GM19468 (cell line): ENCODE results near the gene TTLL8.

Experiments used
- ATAC-seq: cut with Tn5 transposase; IDR thresholded peaks from one replicate; pipeline ENCODE4 v1.9.1; 2021; ENCODE audit warnings: mild to moderate bottlenecking, moderate library complexity, moderate number of reproducible peaks; ENCODE audit not compliant: unreplicated experiment; ENCODE audit errors: extremely low read depth

The TTLL8 gene

DNA sequence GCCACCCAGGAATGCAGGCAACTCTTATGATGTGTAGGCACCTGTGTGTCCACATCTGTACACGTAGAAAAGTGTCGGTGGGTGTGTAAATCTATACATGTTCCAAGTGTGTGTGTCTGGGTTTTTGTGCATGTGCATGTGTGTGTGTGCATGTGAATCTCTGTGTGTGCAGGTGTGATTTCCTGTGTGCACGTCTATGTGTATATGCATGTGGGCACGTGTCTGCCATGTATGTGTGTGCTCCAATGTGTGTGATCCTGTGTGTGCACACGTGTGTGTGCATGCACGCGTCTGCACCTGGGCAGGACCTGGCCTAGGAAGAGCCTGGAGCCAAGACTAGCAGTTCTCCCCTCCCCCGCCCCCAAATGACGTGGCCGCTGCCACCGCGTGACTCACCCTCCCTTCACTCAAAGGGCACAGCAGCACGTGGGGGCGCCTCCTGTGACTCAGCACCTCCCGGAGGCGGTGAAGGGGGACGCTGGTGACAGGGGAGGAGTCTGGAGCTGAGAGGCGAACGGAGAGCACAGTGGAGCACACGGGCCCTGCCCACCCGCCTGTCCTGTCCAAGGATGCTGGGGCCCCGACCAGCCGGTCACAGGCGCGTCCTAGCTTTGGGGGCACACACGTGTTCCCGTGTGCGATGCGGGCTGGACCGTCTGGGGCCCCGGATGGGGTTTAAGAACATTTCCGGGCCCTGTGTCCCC, 87.4 kb downstream of the TTLL8 start:
- ATAC-seq, result no peak

DNA sequence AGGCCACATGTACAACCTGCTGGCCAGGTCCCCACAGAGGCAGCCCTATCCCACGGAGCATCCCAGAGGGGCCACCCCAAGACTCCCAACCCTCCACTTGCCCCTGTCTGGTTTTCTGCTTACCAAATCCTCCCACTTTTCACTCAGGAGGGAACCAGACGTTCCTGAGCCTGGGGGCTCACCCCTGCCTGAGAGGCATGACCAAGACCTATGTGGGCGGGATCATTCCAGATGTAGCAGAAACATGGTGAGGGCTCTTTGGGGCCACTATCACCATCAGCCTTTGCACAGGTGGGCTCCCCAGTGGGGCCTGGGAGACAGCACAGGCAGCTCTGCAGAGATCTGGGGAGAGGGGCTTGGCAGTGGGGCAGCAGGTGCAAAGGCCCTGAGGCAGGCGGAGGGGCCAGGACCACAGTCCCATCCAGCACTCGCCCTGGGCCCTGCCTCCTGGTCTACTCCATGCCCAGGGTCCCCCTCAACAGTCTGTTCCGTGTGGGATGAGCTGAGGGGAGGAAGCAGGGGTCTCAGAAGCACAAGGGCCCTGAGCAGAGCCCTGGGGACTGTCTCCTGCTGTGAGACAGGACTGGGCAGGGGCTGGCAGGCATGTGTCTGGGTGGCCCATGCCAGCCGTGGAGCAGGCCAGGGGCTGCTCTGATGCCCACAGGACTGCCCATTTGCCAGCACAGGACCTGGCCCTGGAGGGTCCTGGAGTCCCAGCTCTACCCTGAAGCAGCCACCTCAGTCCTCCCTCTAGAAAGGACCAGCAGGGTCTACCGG, 88.2 kb downstream of the TTLL8 start:
- ATAC-seq, result no peak

DNA sequence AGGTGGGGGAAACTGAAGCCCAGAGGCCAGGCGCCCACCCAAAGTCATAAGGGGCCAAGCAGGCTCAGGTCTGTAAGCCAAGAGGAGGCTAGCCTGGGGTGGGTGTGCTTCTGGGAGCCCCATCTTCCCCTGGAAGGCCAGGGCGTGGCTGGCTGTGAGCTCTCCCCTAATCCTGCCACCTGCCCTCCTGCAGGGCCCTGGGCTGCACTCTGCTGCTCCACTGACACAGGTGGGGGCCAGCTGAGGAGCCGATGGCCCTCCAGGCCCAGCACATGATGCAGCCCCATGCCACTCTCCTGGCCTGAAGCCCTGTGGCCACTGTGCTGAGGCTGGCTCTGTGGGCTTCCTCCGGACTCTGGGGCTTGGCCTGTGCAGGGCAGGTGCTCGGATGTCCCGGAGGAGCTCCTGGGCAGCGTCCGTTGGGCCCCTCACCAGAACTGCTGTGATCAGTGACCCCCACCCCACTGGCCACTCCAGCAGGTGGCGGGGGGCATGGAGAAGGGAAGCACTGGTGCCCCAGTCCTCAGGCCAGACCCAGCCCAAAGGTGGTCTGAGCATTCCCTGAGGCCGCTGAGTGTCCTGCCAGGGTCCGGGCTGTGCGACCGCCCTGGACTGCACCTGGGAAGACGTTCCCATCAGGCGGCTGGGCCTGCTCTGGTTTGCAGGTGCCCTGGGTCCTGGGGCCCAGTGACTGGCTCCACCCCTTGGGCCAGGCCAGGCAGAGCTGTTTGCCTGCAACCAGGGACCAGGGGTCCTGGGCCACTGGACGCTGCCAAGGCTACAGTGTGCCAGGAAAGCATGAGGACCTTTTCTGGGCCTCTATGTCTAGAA, 89.1 kb downstream of the TTLL8 start:
- no peak for ATAC-seq
